H1 (cell line): ENCODE data around the gene INPPL1. TPM values are rescaled to one million over a fixed set of nuclear protein-coding genes. Genes with fewer than 3 reads are reported as not detected.

Experiments
- CTCF ChIA-PET: fragments of 300-600 bp; sonication (Branson Sonifier 250); formaldehyde crosslinking; loops from one replicate; lab custom pipeline; 2021; ENCODE audit not compliant: partially characterized antibody; lab: Charles Lee
- POLR2A ChIA-PET: fragments of 300-600 bp; sonication (Branson Sonifier 250); formaldehyde crosslinking; loops from one replicate; lab custom pipeline; 2021; ENCODE audit warnings: inconsistent platforms; ENCODE audit not compliant: partially characterized antibody; lab: Charles Lee
- DNase-seq, 2 experiments: peaks; one replicate each; pipeline versions ENCODE4 v3.0.0 to v3.0.0-alpha.2; 2010 to 2022; ENCODE audit warnings: low spot score in 2 of 2, low read depth in 1 of 2, mixed read lengths in 1 of 2
- FAIRE-seq: peaks from 2 replicates; lab custom pipeline; 2011; peaks lifted over from hg19 to GRCh38; lab: Jason Lieb, UNC
- H2AFZ ChIP-seq: 2 replicates; pipeline ENCODE4 v1.8.1; 2012; ENCODE audit warnings: low read length, inconsistent platforms
- H2AK5ac ChIP-seq: 2 replicates; pipeline ENCODE4 v1.6.1; 2013; ENCODE audit warnings: low read depth, low read length
- H2BK120ac ChIP-seq: replicated peaks from 2 replicates; pipeline ENCODE3; 2013; ENCODE audit warnings: low read depth, low read length, inconsistent platforms
- H2BK12ac ChIP-seq: 2 replicates; pipeline ENCODE4 v1.6.1; 2013; ENCODE audit warnings: low read depth, low read length
- H2BK15ac ChIP-seq: 2 replicates; pipeline ENCODE4 v1.6.1; 2013; ENCODE audit warnings: low read length
- H2BK20ac ChIP-seq: 2 replicates; pipeline ENCODE4 v1.6.1; 2013; ENCODE audit warnings: low read length
- H2BK5ac ChIP-seq: 2 replicates; pipeline ENCODE4 v1.6.1; 2013; ENCODE audit warnings: low read depth, low read length
- H3K14ac ChIP-seq: 2 replicates; pipeline ENCODE4 v1.6.1; 2013; ENCODE audit warnings: inconsistent platforms; ENCODE audit not compliant: insufficient read length
- H3K18ac ChIP-seq: 2 replicates; pipeline ENCODE4 v1.6.1; 2013; ENCODE audit warnings: low read length; ENCODE audit errors: extremely low read depth
- H3K23ac ChIP-seq: 2 replicates; pipeline ENCODE4 v1.6.1; 2013; ENCODE audit warnings: inconsistent platforms; ENCODE audit not compliant: insufficient read length
- H3K23me2 ChIP-seq: 2 replicates; pipeline ENCODE4 v1.6.1; 2013; ENCODE audit warnings: low read depth, low read length
- H3K27ac ChIP-seq: 2 replicates; pipeline ENCODE4 v1.6.1; 2011; ENCODE audit warnings: low read depth, low read length, inconsistent platforms
- H3K27me3 ChIP-seq, 4 experiments: replicated peaks in 1 of 4; 1 replicate in 1 of 4; 2 replicates in 3 of 4; pipeline versions ENCODE4 v1.6.1 to v1.8.1; 2011 to 2013; ENCODE audit warnings: low read length in 3 of 4, mild to moderate bottlenecking in 3 of 4, inconsistent platforms in 2 of 4, mixed read lengths in 2 of 4, moderate library complexity in 1 of 4; ENCODE audit not compliant: control insufficient read depth in 3 of 4, insufficient read depth in 3 of 4; ENCODE audit errors: extremely low read depth in 1 of 4
- H3K36me3 ChIP-seq, 4 experiments: 2 replicates each; pipeline versions ENCODE4 v1.6.1 to v1.8.1; 2011 to 2013; ENCODE audit warnings: mild to moderate bottlenecking in 4 of 4, low read length in 3 of 4, moderate library complexity in 2 of 4, control low read depth in 1 of 4, inconsistent platforms in 1 of 4; ENCODE audit not compliant: insufficient read depth in 4 of 4, control insufficient read depth in 2 of 4
- H3K4ac ChIP-seq: replicated peaks from 2 replicates; pipeline ENCODE3; 2013; ENCODE audit warnings: low read length, low read depth, mixed read lengths, inconsistent platforms; ENCODE audit not compliant: insufficient read length
- H3K4me1 ChIP-seq, 4 experiments: replicated peaks in 1 of 4; 1 replicate in 1 of 4; 2 replicates in 3 of 4; pipeline versions ENCODE4 v1.6.1 to v1.8.1; 2011 to 2013; ENCODE audit warnings: low read length in 3 of 4, inconsistent platforms in 2 of 4, mixed read lengths in 1 of 4; ENCODE audit not compliant: insufficient read depth in 4 of 4, control insufficient read depth in 3 of 4
- H3K4me2 ChIP-seq, 2 experiments: 2 replicates each; pipeline versions ENCODE4 v1.6.1 to v1.8.1; 2011 to 2013; ENCODE audit warnings: low read depth in 2 of 2, low read length in 2 of 2, control low read depth in 1 of 2, inconsistent platforms in 1 of 2, mild to moderate bottlenecking in 1 of 2; ENCODE audit not compliant: insufficient read depth in 1 of 2
- H3K4me3 ChIP-seq, 4 experiments: fragments of 200-600, 300-600 bp in 1 of 4; sonication (generic), shearing (Covaris generic), sonication (Bioruptor Twin) in 1 of 4; 2 replicates each; pipeline versions ENCODE4 v1.5.1 to v1.8.1; 2011 to 2016; ENCODE audit warnings: low read length in 4 of 4, low read depth in 3 of 4, control low read depth in 2 of 4, inconsistent platforms in 2 of 4, mild to moderate bottlenecking in 2 of 4, mixed read lengths in 1 of 4, moderate library complexity in 1 of 4; ENCODE audit not compliant: insufficient read depth in 2 of 4; ENCODE audit errors: extremely low read depth in 1 of 4
- H3K56ac ChIP-seq: replicated peaks from 2 replicates; pipeline ENCODE3; 2013; ENCODE audit warnings: low read depth, mild to moderate bottlenecking, mixed read lengths, low read length, inconsistent platforms; ENCODE audit not compliant: insufficient read length
- H3K79me1 ChIP-seq: 2 replicates; pipeline ENCODE4 v1.6.1; 2013; ENCODE audit warnings: low read depth, low read length, control low read depth
- H3K79me2 ChIP-seq, 2 experiments: 2 replicates each; pipeline versions ENCODE4 v1.6.1 to v1.8.1; 2012 to 2013; ENCODE audit warnings: low read length in 2 of 2, mild to moderate bottlenecking in 2 of 2, inconsistent platforms in 1 of 2; ENCODE audit not compliant: insufficient read depth in 2 of 2, control insufficient read depth in 1 of 2
- H3K9ac ChIP-seq, 4 experiments: replicated peaks in 1 of 4; 1 replicate in 1 of 4; 2 replicates in 3 of 4; pipeline versions ENCODE4 v1.6.1 to v1.8.1; 2011 to 2013; ENCODE audit warnings: low read depth in 3 of 4, low read length in 3 of 4, control low read depth in 2 of 4, mild to moderate bottlenecking in 2 of 4, moderate library complexity in 2 of 4, inconsistent platforms in 1 of 4; ENCODE audit errors: extremely low read depth in 1 of 4
- H3K9me3 ChIP-seq, 2 experiments: 2 replicates each; pipeline versions ENCODE4 v1.6.1 to v1.8.1; 2012 to 2013; ENCODE audit warnings: mild to moderate bottlenecking in 2 of 2, moderate library complexity in 2 of 2, control low read depth in 1 of 2, inconsistent platforms in 1 of 2, low read depth in 1 of 2, low read length in 1 of 2, mixed read lengths in 1 of 2; ENCODE audit not compliant: insufficient read depth in 2 of 2
- H4K20me1 ChIP-seq, 2 experiments: replicated peaks in 1 of 2; 2 replicates each; pipeline versions ENCODE3 to v1.8.1; 2011 to 2013; ENCODE audit warnings: inconsistent platforms in 2 of 2, low read length in 2 of 2, mild to moderate bottlenecking in 1 of 2; ENCODE audit not compliant: insufficient read depth in 2 of 2, control insufficient read depth in 1 of 2
- H4K5ac ChIP-seq: 2 replicates; pipeline ENCODE4 v1.6.1; 2013; ENCODE audit warnings: low read length, low read depth, mixed read lengths, inconsistent platforms; ENCODE audit not compliant: insufficient read length
- H4K8ac ChIP-seq: 2 replicates; pipeline ENCODE4 v1.8.0; 2013; ENCODE audit warnings: mild to moderate bottlenecking, moderate library complexity, low read length, inconsistent platforms; ENCODE audit not compliant: insufficient read depth; ENCODE audit errors: extremely low read depth
- H4K91ac ChIP-seq: replicated peaks from 2 replicates; pipeline ENCODE3; 2013; ENCODE audit warnings: low read length, mixed read lengths, inconsistent platforms; ENCODE audit not compliant: insufficient read length
- CHD2 ChIP-seq: IDR thresholded peaks from 2 replicates; pipeline ENCODE4 v1.6.1; 2012; ENCODE audit warnings: low read length, improper control_type of control experiment
- JUND ChIP-seq: IDR thresholded peaks from 2 replicates; pipeline ENCODE4 v1.6.1; 2011; ENCODE audit warnings: mild to moderate bottlenecking, improper control_type of control experiment, low read length
- SIN3A ChIP-seq, 2 experiments: IDR thresholded peaks in 1 of 2; conservative IDR thresholded peaks in 1 of 2; 2 replicates each; pipeline ENCODE4 v1.6.1; 2011 to 2012; ENCODE audit warnings: low read length in 2 of 2, improper control_type of control experiment in 1 of 2, low read depth in 1 of 2, mild to moderate bottlenecking in 1 of 2
- SP4 ChIP-seq: IDR thresholded peaks from 2 replicates; pipeline ENCODE4 v1.6.1; 2012; ENCODE audit warnings: low read length, inconsistent platforms
- polyA plus RNA-seq, 7 experiments: library from polyadenylated mRNA; depleted of rRNA in 3 of 7; stranded (reverse) in 5 of 7; unstranded in 2 of 7; fragments of >200 nt in 5 of 7; fragments of 200-250 nt in 2 of 7; gene quantifications; 1 replicate in 5 of 7; 2 replicates in 1 of 7; 4 replicates in 1 of 7; pipeline versions ENCODE4 v1.2.1 to v1.2.3, GENCODE V29; 2011 to 2013; ENCODE audit warnings: missing spikeins in 2 of 7, mixed read lengths in 2 of 7
- total RNA-seq: library from RNA; stranded (reverse); fragmentation: NEBNext Ultra II Directional; extraction: Animal tissue kit (Norgen Biotek cat#: 25700); gene quantifications from 2 replicates; pipeline ENCODE4 v1.2.1, GENCODE V29; 2021

The INPPL1 gene
- total and polyA plus RNA-seq, 2 of the 8 experiments (the other 6 are each of a cell fraction or from before 2014, with no cell fraction given): 54.5 to 79.5 TPM

- TF ChIP-seq SIN3A (conservative IDR thresholded peaks at IDR 0.05 in 1 of 2, IDR thresholded peaks at IDR 0.05 in 1 of 2; ENCODE audit: low read depth in 1 of 2, low read length in 2 of 2): no peak
- TF ChIP-seq JUND: no peak
- no peak for TF ChIP-seq CHD2
- TF ChIP-seq SP4: no peak
- no peak for FAIRE-seq
- no peak overlapping the region for H3K23ac ChIP-seq
- H3K4ac ChIP-seq: no peak overlapping the region
- H4K8ac ChIP-seq: no peak overlapping the region
- no peak overlapping the region for H2AFZ ChIP-seq
- H3K9ac ChIP-seq: no peak overlapping the region
- no peak overlapping the region for H3K18ac ChIP-seq
- no peak overlapping the region for H4K91ac ChIP-seq
- H2BK20ac ChIP-seq: no peak overlapping the region
- H3K36me3 ChIP-seq: no peaks in the 10 kb centered on the region
- no peak overlapping the region for H2BK12ac ChIP-seq
- no peaks in the 10 kb centered on the region for H3K23me2 ChIP-seq
- no peaks in the 10 kb centered on the region for H3K27me3 ChIP-seq
- no peak overlapping the region for H3K27ac ChIP-seq
- H4K5ac ChIP-seq: no peak overlapping the region
- H2AK5ac ChIP-seq: no peak overlapping the region
- no peaks in the 10 kb centered on the region for H3K79me2 ChIP-seq
- no peak overlapping the region for H2BK120ac ChIP-seq
- no peaks in the 10 kb centered on the region for H3K9me3 ChIP-seq
- no peaks in the 10 kb centered on the region for H3K79me1 ChIP-seq
- no peak overlapping the region for H3K4me2 ChIP-seq
- H3K14ac ChIP-seq: no peak overlapping the region
- no peak overlapping the region for H3K56ac ChIP-seq
- H3K4me3 ChIP-seq: no peak overlapping the region
- H3K4me1 ChIP-seq: no peaks in the 10 kb centered on the region
- DNase-seq: no peak
- CTCF ChIA-PET: interaction anchor here (1.1 to 1.2 kb wide), 2 partner anchors 33 to 211 kb away, joined by 3 to 4 read pairs; no protein-coding TSS in a partner anchor
- H4K20me1 ChIP-seq: no peaks in the 10 kb centered on the region
- POLR2A ChIA-PET: no interaction called here
- H2BK15ac ChIP-seq: no peak overlapping the region
- H2BK5ac ChIP-seq: no peak overlapping the region
Observed at GRCh38 chr11:72204886-72205285, 19.7 kb upstream of the INPPL1 start.
